HUES48 (cell line): ENCODE data around the gene L3MBTL4.
"Not testable (repeated sequence)": the region's sequence is repeated elsewhere in the genome, so short reads cannot be mapped to it uniquely, and the experiment has no call there.

Experiments
- H3K27ac ChIP-seq: one replicate; pipeline ENCODE4 v1.7.0; 2013; ENCODE audit warnings: low read depth, low read length, inconsistent platforms
- H3K27me3 ChIP-seq: 2 replicates; pipeline ENCODE4 v1.6.1; 2013; ENCODE audit warnings: mild to moderate bottlenecking, low read length; ENCODE audit not compliant: control insufficient read depth, insufficient read depth
- H3K36me3 ChIP-seq: 2 replicates; pipeline ENCODE4 v1.6.1; 2013; ENCODE audit warnings: low read length; ENCODE audit not compliant: control insufficient read depth, insufficient read depth
- H3K4me1 ChIP-seq: 2 replicates; pipeline ENCODE4 v1.6.1; 2013; ENCODE audit warnings: mild to moderate bottlenecking, low read length; ENCODE audit not compliant: control insufficient read depth, insufficient read depth
- H3K4me3 ChIP-seq: 2 replicates; pipeline ENCODE4 v1.5.1; 2013; ENCODE audit warnings: mild to moderate bottlenecking, low read depth, low read length
- H3K9ac ChIP-seq: 2 replicates; pipeline ENCODE4 v1.6.1; 2013; ENCODE audit warnings: mild to moderate bottlenecking, low read depth, low read length, moderate library complexity
- H3K9me3 ChIP-seq: 2 replicates; pipeline ENCODE4 v1.6.1; 2013; ENCODE audit warnings: low read length; ENCODE audit not compliant: control insufficient read depth, insufficient read depth

The L3MBTL4 gene

DNA sequence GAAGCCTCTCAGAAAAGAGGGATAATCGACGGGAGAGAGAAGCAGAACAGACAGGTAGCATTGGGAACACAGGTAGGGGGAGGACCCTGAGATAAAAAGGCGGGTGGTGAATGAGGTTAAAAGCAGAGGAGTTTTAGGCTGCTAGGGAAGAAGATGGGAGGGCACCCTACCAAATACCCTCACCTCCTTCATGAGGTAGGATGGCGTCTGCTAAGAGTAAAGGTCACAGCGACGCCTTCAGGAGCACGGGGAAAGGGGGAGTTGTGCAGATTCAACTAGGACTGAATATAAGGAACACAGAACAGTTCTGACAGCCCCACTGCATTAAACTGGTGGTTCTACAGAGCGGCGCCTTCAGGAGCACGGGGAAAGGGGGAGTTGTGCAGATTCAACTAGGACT, 142.6 kb downstream of the L3MBTL4 start:
- H3K27ac ChIP-seq, H3K4me3 ChIP-seq, H3K9ac ChIP-seq, H3K4me1 ChIP-seq, H3K9me3 ChIP-seq, H3K36me3 ChIP-seq, H3K27me3 ChIP-seq: not testable (repeated sequence)

DNA sequence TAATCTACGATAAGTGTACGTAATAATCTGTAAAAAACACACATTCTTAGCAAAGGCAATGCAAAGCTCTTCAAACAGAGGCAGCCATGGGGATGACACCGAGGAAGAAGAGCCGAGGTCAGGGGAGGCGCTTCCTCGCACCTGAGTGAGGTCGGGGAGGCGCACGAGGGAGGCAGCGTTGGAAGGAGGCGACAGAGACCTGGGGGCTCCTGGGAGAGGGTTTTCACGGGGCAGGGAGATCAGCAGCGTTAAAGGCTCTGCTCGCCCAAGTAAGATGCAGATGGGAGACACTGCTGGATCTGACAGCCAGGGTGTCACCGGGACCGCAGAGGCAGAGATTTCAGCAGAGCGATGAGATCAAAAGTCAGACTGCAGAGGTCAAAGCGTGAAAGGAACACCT, 143.1 kb downstream of the L3MBTL4 start:
- H3K9ac ChIP-seq: no peak overlapping the region
- no peaks in the 10 kb centered on the region for H3K36me3 ChIP-seq
- H3K4me3 ChIP-seq: no peak overlapping the region; the same call in 1 of the 2 replicates
- no peaks in the 10 kb centered on the region for H3K9me3 ChIP-seq
- no peaks in the 10 kb centered on the region for H3K4me1 ChIP-seq
- no peak overlapping the region for H3K27ac ChIP-seq
- no peaks in the 10 kb centered on the region; the same call in 1 of the 2 replicates for H3K27me3 ChIP-seq

DNA sequence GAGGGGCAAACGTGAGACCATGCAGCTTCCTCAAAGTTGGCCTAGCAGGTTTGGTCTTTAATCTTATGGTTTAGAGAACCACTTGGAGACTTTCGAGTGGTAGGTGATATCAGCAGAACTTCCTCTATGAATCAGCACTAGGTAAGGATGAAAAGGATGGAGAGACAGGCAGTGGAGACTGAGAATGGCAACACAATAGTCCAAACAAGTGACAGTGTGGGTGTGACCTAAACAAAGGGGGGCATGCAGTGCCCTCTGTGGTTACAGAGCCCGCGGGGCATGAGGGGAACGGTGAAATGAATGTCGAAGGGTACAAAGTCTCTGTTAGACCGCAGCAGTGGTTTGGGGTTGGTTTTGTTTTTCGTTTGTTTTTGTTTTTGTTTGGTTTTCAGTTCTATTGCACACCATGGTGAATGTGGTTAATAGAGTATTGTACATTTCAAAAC, 143.9 kb downstream of the L3MBTL4 start:
- Histone ChIP-seq H3K4me1 (no peaks in the 10 kb centered on the region), H3K9ac (no peak overlapping the region), H3K4me3 (no peak overlapping the region), H3K9me3 (no peaks in the 10 kb centered on the region), H3K27ac (no peak overlapping the region), H3K36me3 (no peaks in the 10 kb centered on the region), H3K27me3 (no peaks in the 10 kb centered on the region; the same call in 1 of the 2 replicates)

DNA sequence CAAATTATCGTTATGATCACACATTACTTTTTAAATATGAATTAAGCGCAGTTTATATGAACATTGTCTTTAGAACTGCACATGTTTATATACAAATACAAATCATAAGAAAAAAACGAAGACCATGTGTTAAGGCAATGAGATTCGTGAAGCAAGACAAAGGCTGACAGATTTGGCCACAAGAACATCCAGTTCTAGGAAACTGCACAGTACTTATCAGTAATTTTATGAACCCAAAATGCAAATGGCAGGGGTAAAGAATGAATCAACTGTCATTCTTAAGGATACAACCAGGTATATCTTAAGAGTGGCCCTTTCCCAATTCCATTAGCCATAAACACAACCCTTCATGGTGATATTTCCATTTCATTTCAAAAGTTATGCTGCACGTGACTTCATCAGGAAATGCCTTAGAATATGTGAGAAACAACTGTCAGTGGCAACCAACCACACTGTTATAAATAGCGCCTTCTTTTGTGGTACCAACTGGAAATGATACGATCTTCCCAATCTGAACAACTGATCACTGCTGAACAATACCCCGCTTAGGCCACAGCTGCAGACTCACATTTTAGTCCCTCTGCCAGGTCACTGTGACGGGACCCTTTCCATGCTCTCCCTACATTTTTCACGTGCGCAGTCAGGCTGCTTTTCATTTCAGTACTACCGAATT, 144.9 kb downstream of the L3MBTL4 start:
- Histone ChIP-seq H3K27me3 (no peaks in the 10 kb centered on the region; the same call in 1 of the 2 replicates), H3K36me3 (no peaks in the 10 kb centered on the region), H3K9ac (no peak overlapping the region), H3K4me3 (no peak overlapping the region), H3K27ac (no peak overlapping the region), H3K4me1 (no peaks in the 10 kb centered on the region), H3K9me3 (no peaks in the 10 kb centered on the region)

DNA sequence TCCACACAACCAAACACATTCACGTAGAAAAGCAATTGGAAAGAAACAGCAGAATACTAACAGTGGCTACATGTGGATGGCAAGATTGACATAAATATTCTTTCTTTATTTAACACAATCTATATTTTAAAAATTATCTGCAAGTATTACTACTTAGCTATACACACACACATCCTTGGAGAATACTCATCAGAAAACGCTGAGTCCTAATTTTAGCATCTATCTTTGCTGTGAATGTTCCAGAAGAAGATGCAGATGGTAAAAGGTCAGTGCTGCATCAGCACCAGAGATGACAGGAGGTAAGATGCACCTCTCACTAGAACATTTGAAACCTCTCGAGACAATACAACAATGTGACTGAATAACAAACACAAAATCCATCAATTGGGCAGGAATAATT, 148.5 kb downstream of the L3MBTL4 start:
- Histone ChIP-seq H3K9ac (no peak overlapping the region), H3K27ac (no peak overlapping the region), H3K4me1 (no peaks in the 10 kb centered on the region), H3K36me3 (no peaks in the 10 kb centered on the region), H3K4me3 (no peak overlapping the region), H3K9me3 (no peaks in the 10 kb centered on the region), H3K27me3 (no peaks in the 10 kb centered on the region)

DNA sequence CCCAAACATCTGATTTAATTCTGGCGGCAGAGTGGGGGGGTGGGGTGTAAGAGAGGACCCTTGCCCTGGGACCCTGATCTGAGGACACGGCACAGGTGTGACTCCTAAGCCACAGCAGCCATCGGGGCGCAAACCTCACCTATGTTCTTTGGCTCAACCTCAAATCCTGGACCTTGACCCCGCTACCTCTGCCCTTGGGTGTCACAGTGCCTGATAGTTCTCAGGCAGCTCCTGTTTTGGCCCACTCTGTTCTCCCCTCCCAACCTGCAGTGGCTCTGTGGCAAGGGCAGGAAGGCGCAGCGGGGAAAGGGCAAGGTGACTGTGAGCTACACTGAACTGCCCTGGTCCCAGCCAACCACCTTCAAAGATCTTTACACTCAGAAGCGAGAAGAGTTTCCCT, 152.8 kb downstream of the L3MBTL4 start:
- no peak overlapping the region for H3K4me3 ChIP-seq
- no peak overlapping the region for H3K27ac ChIP-seq
- no peaks in the 10 kb centered on the region for H3K9me3 ChIP-seq
- H3K9ac ChIP-seq: no peak overlapping the region
- H3K36me3 ChIP-seq: no peaks in the 10 kb centered on the region
- no peaks in the 10 kb centered on the region for H3K4me1 ChIP-seq
- no peaks in the 10 kb centered on the region for H3K27me3 ChIP-seq

DNA sequence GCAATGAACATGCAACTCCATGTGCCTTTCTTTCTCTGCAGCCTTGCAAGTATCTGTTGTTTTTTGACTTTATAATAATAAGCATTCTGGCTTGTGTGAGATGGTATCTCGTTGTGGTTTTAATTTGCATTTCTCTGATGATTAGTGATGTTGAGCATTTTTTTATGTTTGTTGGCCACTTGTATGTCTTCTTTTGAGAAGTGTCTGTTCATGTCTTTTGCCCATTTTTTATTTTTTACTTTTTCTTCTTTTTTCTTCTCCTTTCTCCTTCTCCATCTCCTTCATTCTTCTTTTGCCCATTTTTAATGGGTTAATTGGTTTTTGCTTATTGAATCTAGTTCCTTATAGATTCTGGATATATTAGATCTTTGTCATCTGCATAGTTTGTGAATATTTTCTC, 155.4 kb downstream of the L3MBTL4 start:
- not testable (repeated sequence) for H3K9ac ChIP-seq, H3K27me3 ChIP-seq, H3K9me3 ChIP-seq, H3K27ac ChIP-seq, H3K4me3 ChIP-seq, H3K36me3 ChIP-seq, H3K4me1 ChIP-seq

DNA sequence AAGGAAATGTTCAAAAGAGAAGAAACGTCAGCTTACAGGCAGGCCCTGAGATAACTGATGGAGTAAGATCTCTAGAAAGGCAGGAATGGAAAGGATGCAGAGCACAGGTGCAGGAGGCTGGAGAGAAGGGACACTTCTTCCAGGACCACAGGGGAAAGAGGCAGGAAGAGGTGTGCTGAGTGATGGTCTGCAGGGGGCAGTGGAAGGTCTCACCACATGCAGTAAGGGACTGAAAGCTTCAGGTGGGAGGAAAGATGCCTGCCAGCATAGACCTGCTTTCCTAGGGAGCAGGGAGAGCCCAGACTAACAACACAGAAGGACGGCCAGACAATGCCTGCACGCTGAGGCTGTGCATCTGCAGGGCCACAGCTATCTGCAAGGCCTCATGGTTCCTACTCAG, 156.8 kb downstream of the L3MBTL4 start:
- Histone ChIP-seq H3K27ac (no peak overlapping the region), H3K27me3 (no peaks in the 10 kb centered on the region), H3K36me3 (no peaks in the 10 kb centered on the region), H3K9ac (no peak overlapping the region), H3K4me1 (no peaks in the 10 kb centered on the region), H3K4me3 (no peak overlapping the region), H3K9me3 (no peaks in the 10 kb centered on the region)

DNA sequence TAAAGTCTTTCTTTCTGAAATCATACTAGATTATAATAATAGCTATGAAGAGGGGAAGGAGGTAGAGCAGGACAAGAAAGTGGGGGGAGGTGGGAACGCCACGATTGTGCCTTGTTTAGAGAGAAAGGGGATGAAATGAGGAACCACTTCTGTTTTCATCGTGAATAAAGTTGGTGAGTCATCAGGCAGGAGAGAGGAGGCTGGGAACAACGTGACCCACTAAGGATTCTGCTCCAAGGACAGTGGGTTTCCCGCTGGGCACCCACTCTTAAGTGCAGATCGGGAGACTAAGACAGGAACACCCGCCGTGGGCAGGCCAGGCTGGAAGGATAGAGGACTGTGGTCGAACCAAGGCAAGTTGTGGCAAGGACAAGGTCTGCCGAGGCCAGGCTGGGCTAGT, 158.2 kb downstream of the L3MBTL4 start:
- H3K9me3 ChIP-seq: no peaks in the 10 kb centered on the region
- H3K4me3 ChIP-seq: no peak overlapping the region
- no peaks in the 10 kb centered on the region for H3K27me3 ChIP-seq
- H3K4me1 ChIP-seq: no peaks in the 10 kb centered on the region
- no peak overlapping the region for H3K9ac ChIP-seq
- H3K36me3 ChIP-seq: no peaks in the 10 kb centered on the region
- H3K27ac ChIP-seq: no peak overlapping the region

DNA sequence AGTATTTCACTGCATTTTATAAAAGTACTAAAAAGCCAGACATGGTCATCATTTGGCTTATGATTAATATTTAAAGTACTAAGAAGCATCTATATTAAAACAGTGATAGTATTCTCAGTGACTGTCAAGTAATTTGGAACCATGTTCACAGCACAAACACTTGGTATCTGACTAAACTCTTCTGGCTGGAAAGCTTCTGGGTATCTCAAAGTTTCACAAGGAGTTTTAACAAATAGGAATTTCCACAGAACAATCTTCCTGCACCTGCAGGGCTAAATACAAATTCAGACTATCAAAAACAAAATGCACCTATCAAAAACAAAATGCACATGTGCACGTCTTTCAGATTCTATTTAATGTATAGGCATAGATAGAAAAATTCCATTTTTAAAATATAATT, 158.8 kb downstream of the L3MBTL4 start:
- H3K27me3 ChIP-seq: no peaks in the 10 kb centered on the region

DNA sequence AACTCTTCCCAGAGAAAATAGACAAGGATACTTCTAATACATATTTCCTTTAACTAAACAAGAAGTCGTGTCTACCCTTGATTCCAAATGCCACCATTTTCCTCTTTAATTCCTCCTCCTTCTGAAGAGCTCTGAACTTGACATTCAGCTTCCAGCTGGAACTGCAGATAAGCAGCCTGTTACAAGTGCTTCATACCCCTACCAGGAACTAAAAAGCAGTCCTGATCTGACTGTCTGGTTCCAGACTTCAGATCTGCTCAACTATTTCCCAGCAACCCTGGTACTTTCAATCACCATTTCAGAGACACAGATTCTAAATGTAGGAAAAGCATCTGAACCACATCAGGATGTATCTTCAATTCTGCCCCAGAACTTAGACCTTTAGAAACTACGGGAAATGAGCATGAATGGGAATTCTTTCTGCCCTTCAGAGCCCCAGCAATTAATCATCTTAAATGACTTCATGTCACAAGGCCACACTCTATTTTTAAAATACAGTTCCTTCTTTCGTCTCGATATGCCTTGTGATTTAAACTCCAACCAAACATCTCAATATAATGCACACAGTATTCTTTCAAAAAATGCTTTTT, 159.5 kb downstream of the L3MBTL4 start:
- no peak overlapping the region for H3K4me3 ChIP-seq
- H3K9me3 ChIP-seq: no peaks in the 10 kb centered on the region
- H3K36me3 ChIP-seq: no peaks in the 10 kb centered on the region
- no peaks in the 10 kb centered on the region for H3K4me1 ChIP-seq
- H3K9ac ChIP-seq: no peak overlapping the region
- no peak overlapping the region for H3K27ac ChIP-seq
- H3K27me3 ChIP-seq: no peaks in the 10 kb centered on the region

More for the DNA sequence above, 158.8 kb downstream of the L3MBTL4 start:
- no peak overlapping the region for H3K4me3 ChIP-seq
- no peaks in the 10 kb centered on the region for H3K9me3 ChIP-seq
- H3K36me3 ChIP-seq: no peaks in the 10 kb centered on the region
- no peaks in the 10 kb centered on the region for H3K4me1 ChIP-seq
- H3K9ac ChIP-seq: no peak overlapping the region
- no peak overlapping the region for H3K27ac ChIP-seq
